Endodermal cell (in vitro differentiated cells): ENCODE data around the gene PTPN11. TPM values are rescaled to one million over a fixed set of nuclear protein-coding genes. Genes with fewer than 3 reads are reported as not detected.

Source experiments
- DNase-seq: peaks from one replicate; pipeline ENCODE4 v3.0.0-alpha.2; 2017
- H3K27ac ChIP-seq: 2 replicates; pipeline ENCODE4 v1.5.1; 2013; ENCODE audit warnings: mild to moderate bottlenecking, low read depth, low read length, moderate library complexity
- H3K27me3 ChIP-seq: 2 replicates; pipeline ENCODE4 v1.6.1; 2013; ENCODE audit warnings: mild to moderate bottlenecking, low read length, moderate library complexity; ENCODE audit not compliant: insufficient read depth, control insufficient read depth, poor library complexity, severe bottlenecking
- H3K36me3 ChIP-seq: 2 replicates; pipeline ENCODE4 v1.7.0; 2013; ENCODE audit warnings: mild to moderate bottlenecking, low read length, moderate library complexity; ENCODE audit not compliant: control insufficient read depth, insufficient read depth
- H3K4me1 ChIP-seq: one replicate; pipeline ENCODE4 v1.7.0; 2013; ENCODE audit warnings: low read length; ENCODE audit not compliant: control insufficient read depth, insufficient read depth
- H3K4me3 ChIP-seq: 2 replicates; pipeline ENCODE4 v1.5.1; 2013; ENCODE audit warnings: mild to moderate bottlenecking, low read length, moderate library complexity
- H3K9ac ChIP-seq: 2 replicates; pipeline ENCODE4 v1.6.1; 2013; ENCODE audit warnings: mild to moderate bottlenecking, low read length, moderate library complexity; ENCODE audit not compliant: poor library complexity, severe bottlenecking; ENCODE audit errors: extremely low read depth
- H3K9me3 ChIP-seq: 2 replicates; pipeline ENCODE4 v1.6.1; 2013; ENCODE audit warnings: mild to moderate bottlenecking, low read length, moderate library complexity; ENCODE audit not compliant: control insufficient read depth
- H3K27ac Mint-ChIP-seq: 2 replicates; pipeline ENCODE4 v1.8.0; 2020; ENCODE audit warnings: mixed read lengths
- H3K27me3 Mint-ChIP-seq: 2 replicates; pipeline ENCODE4 v1.8.0; 2021; ENCODE audit warnings: mild to moderate bottlenecking, mixed read lengths; ENCODE audit not compliant: insufficient read depth
- H3K36me3 Mint-ChIP-seq: 2 replicates; pipeline ENCODE4 v1.8.0; 2020; ENCODE audit warnings: low read depth, mixed read lengths
- H3K4me1 Mint-ChIP-seq: 2 replicates; pipeline ENCODE4 v1.8.0; 2020; ENCODE audit warnings: mixed read lengths
- H3K4me3 Mint-ChIP-seq: 2 replicates; pipeline ENCODE4 v1.8.0; 2020; ENCODE audit warnings: mild to moderate bottlenecking, moderate library complexity, mixed read lengths
- H3K9me3 Mint-ChIP-seq: 2 replicates; pipeline ENCODE4 v1.8.0; 2020; ENCODE audit warnings: mild to moderate bottlenecking, mixed read lengths
- WGBS, 2 experiments: methylation state at CpG; one replicate each; pipeline versions ENCODE4 v1.1.5 to v1.1.7; 2013; ENCODE audit warnings: missing lambda C conversion rate in 2 of 2, mixed read lengths in 1 of 2; ENCODE audit not compliant: insufficient coverage in 1 of 2, insufficient read length in 1 of 2; 5-methylcytosine and 5-hydroxymethylcytosine counted together
- total RNA-seq, 2 donors: library from RNA; stranded (reverse); fragmentation: NEBNext Ultra II Directional in 1 of 2; extraction: Animal tissue kit (Norgen Biotek cat#: 25700) in 1 of 2; gene quantifications; 2 replicates in 1 of 2; 3 replicates in 1 of 2; pipeline ENCODE4 v1.2.1, GENCODE V29; 2021
- TF ChIP-seq, protein P1 (sequence below): fragments of 200-600 bp; sonication (generic); conservative IDR thresholded peaks from 2 replicates; pipeline ENCODE4 v1.5.0; 2021; ENCODE audit warnings: antibody characterized with exemption, mild to moderate bottlenecking

Gene PTPN11
- total RNA-seq, 2 donors from 2014 or later: 98.2 to 106 TPM

DNA sequence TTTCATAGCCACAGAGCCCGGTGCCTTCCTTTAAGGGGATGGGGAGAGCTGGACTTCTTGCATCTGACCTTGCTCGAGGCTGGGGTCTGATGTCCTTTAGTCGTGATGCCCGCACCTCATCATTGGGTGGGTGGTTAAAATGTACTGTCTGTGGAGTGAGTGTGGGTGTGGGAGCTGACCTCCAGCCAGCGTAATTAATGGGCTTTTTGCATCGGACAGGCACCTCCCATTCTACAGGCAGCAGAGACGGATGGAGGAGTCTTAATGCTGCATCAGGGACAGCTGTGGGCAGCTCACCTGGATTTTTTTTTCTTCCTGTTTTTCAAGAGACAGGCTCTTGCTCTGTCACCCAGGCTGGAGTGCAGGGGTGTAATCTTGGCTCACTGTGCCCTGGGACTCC lies 114.8 kb downstream of the PTPN11 start:
- Mint-ChIP-seq H3K36me3 (no peaks in the 10 kb centered on the region), H3K27me3 (peaks cover 77% of the 10 kb centered on the region), H3K27ac (no peak overlapping the region), H3K9me3 (no peaks in the 10 kb centered on the region), H3K4me3 (no peak overlapping the region), H3K4me1 (peaks cover 4% of the 10 kb centered on the region)
- H3K4me3 ChIP-seq: no peak overlapping the region
- no peak overlapping the region for H3K9ac ChIP-seq
- TF ChIP-seq, protein P1, sequence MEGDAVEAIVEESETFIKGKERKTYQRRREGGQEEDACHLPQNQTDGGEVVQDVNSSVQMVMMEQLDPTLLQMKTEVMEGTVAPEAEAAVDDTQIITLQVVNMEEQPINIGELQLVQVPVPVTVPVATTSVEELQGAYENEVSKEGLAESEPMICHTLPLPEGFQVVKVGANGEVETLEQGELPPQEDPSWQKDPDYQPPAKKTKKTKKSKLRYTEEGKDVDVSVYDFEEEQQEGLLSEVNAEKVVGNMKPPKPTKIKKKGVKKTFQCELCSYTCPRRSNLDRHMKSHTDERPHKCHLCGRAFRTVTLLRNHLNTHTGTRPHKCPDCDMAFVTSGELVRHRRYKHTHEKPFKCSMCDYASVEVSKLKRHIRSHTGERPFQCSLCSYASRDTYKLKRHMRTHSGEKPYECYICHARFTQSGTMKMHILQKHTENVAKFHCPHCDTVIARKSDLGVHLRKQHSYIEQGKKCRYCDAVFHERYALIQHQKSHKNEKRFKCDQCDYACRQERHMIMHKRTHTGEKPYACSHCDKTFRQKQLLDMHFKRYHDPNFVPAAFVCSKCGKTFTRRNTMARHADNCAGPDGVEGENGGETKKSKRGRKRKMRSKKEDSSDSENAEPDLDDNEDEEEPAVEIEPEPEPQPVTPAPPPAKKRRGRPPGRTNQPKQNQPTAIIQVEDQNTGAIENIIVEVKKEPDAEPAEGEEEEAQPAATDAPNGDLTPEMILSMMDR: no peak
- no peak overlapping the region for H3K27ac ChIP-seq
- peaks cover 5% of the 10 kb centered on the region for H3K9me3 ChIP-seq
- no peaks in the 10 kb centered on the region for H3K36me3 ChIP-seq
- DNase-seq: no peak
- WGBS, 2 experiments: 76 to 95% methylated on average over 3 to 7 of the region's 7 CpGs
- H3K27me3 ChIP-seq: peaks cover 87% of the 10 kb centered on the region
- H3K4me1 ChIP-seq: no peaks in the 10 kb centered on the region

DNA sequence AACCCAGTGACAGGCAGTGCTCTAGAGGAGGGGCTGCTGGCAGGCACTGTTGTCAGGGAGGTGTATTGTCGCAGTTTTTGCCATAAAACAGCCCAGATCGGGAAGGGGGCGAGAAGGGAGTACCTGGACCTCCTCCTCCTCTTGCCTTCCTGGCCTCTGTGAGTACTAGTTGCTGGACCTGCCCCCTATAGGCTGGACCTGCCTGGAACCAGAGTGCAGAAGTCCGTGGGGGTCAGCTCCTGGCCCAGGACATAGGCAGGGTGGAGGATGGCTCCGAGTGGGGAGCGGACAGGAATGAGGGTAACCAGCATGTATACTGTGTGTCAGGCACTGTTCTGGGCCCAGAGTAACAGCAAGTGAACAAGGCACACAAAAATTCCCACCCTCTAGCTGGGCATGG lies 116.3 kb downstream of the PTPN11 start:
- H3K27me3 Mint-ChIP-seq: peaks cover 85% of the 10 kb centered on the region

DNA sequence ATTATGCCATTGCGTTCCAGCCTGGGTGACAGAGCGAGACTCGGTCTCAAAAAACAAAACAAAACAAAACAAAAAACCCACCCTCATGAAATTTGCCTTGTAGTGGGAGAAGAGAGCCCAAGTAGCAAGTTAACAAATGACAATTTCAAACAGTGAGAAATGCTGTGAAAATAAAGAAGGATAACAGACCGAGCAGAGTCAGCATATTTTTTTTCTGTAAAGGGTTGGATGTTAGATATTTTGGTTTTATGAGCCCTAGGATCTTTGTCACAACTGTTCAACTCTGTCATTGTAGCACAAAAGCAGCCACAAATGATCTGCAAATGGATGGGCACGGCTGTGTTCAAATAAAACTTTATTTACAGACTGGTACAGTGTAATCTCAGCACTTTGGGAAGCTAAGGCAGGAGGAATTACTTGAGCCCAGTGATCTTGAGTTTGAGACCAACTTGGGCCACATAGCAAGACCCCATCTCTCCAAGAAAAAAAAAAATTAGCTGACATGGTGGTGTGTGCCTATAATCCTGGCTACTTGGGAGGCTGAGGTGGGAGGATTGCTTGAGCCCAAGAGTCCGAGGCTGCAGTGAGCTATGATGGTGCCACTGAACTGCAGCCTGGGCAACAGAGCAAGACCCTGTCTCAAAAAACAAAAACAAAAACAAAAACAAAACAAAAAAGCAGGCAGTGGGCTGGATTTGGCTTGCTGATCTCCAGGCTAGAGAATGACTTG lies 117.1 kb downstream of the PTPN11 start:
- peaks cover 91% of the 10 kb centered on the region for H3K27me3 ChIP-seq
- no peaks in the 10 kb centered on the region for H3K9me3 Mint-ChIP-seq
- no peak overlapping the region for H3K9ac ChIP-seq
- peaks cover 3% of the 10 kb centered on the region for H3K9me3 ChIP-seq
- H3K36me3 Mint-ChIP-seq: no peaks in the 10 kb centered on the region
- no peak overlapping the region for H3K4me3 ChIP-seq
- H3K27me3 Mint-ChIP-seq: peaks cover 80% of the 10 kb centered on the region
- H3K27ac ChIP-seq: no peak overlapping the region
- DNase-seq: no peak
- WGBS, 2 experiments: 91 to 92% methylated on average over 2 to 6 of the region's 6 CpGs
- no peak overlapping the region for H3K27ac Mint-ChIP-seq
- H3K4me1 Mint-ChIP-seq: peaks cover 4% of the 10 kb centered on the region
- TF ChIP-seq, protein P1: no peak
- no peaks in the 10 kb centered on the region for H3K36me3 ChIP-seq
- H3K4me3 Mint-ChIP-seq: no peak overlapping the region
- no peaks in the 10 kb centered on the region for H3K4me1 ChIP-seq

More for the DNA sequence above, 116.3 kb downstream of the PTPN11 start:
- H3K4me3 ChIP-seq: no peak overlapping the region
- H3K36me3 ChIP-seq: no peaks in the 10 kb centered on the region
- no peaks in the 10 kb centered on the region for H3K4me1 ChIP-seq
- DNase-seq: peak; percentile 58
- Mint-ChIP-seq H3K9me3 (no peaks in the 10 kb centered on the region), H3K36me3 (no peaks in the 10 kb centered on the region), H3K4me3 (no peak overlapping the region), H3K27ac (no peak overlapping the region), H3K4me1 (peaks cover 4% of the 10 kb centered on the region)
- H3K9ac ChIP-seq: no peak overlapping the region
- H3K27me3 ChIP-seq: peaks cover 91% of the 10 kb centered on the region
- TF ChIP-seq, protein P1: peak; percentile 13
- peaks cover 5% of the 10 kb centered on the region for H3K9me3 ChIP-seq
- H3K27ac ChIP-seq: no peak overlapping the region
- 89 to 90% methylated on average over 5 to 6 of the region's 6 CpGs for WGBS, 2 experiments
